ENCODE data around the gene GPATCH2L.

GPATCH2L gene

DNA sequence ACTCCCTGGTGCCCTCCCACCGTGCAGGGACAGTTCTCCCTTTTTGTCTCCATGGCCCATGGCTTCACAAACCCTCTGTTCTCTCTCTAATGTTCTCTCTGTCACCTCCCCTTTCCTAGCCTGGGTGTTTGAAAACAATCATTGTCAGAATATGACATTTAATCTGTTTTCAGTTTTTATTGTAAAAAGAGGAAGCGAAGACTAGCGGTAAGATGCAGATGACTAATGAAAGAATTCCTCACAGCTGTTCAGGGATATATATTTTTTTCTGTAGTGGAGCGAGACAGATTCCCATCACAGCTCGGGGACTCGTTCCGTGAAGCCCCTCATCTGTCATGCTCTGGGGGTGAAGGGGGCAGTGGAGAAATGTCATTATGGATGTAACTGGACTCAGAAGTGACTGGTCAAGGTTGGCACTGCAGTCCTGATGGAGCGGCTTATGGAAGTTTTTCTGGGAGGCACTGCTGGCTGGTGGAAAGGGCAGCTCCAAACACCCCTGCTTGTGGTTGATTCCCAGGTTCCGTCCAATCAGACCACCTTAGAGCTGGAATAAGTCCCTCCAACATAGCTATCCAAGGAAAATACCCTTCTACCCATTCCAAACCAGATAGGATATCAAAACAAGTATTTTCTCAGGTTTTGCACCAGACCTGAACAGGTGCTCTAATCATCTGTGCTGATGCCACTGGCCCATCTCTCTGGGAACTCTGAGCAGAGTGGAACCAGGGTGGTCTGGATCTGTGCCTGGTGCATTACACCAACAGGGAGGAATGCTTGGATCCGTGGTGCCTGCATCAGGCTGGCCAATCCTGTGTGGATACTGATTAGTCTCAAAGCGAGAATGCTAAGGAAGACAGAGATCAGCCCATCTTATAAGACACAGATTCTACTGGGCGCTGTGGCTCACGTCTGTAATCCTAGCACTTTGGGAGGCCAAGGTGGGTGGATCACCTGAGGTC lies 84.7 kb downstream of the GPATCH2L start:
- peak; percentile 70 for FAIRE-seq
- TF ChIP-seq TAF1 (IDR thresholded peaks at IDR 0.05; ENCODE audit: borderline replicate concordance, low read depth, low read length): no peak
- TF ChIP-seq POLR2A (IDR thresholded peaks at IDR 0.05; ENCODE audit: low read depth, low read length): no peak
- no peak for TF ChIP-seq POLR2AphosphoS5 (IDR thresholded peaks at IDR 0.05; ENCODE audit: low read depth, low read length)
- DNase-seq (ENCODE audit: insufficient read length): peak; percentile 19

DNA sequence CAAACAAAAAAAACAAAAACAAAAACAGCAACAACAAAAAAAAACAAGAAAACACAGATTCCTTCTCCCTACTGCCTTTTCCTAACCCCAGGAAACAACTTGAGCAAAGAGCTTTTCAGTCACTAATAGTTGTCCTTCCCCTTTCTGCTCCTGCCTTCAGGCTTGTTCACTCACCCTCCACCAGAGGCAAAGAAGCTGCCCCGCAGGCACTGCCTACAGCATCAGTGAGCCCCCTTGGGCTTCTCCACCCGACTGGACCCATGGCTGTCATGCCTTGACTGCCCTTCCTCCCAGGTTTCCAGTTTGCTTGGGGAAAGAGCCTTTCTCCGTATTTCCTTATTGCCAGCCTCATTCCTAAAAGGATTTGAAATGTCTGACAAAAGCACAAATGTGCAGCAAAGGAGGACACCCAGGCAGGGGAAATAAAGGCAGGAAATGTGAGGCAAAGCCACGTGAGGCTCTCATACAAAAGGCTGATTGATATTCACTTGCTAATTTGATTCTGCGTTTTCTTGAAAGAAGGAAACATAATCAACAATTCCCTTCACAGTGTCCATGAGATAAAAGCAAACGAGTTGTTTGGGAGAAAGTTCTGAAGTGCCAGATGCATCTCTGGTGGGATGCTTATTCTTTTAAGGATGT lies 85.7 kb downstream of the GPATCH2L start:
- no peak for FAIRE-seq
- TF ChIP-seq POLR2AphosphoS5 (IDR thresholded peaks at IDR 0.05; ENCODE audit: low read depth, low read length) (no peak), TAF1 (IDR thresholded peaks at IDR 0.05; ENCODE audit: borderline replicate concordance, low read depth, low read length) (no peak), POLR2A (IDR thresholded peaks at IDR 0.05; ENCODE audit: low read depth, low read length) (no peak)
- DNase-seq (ENCODE audit: insufficient read length): no peak

DNA sequence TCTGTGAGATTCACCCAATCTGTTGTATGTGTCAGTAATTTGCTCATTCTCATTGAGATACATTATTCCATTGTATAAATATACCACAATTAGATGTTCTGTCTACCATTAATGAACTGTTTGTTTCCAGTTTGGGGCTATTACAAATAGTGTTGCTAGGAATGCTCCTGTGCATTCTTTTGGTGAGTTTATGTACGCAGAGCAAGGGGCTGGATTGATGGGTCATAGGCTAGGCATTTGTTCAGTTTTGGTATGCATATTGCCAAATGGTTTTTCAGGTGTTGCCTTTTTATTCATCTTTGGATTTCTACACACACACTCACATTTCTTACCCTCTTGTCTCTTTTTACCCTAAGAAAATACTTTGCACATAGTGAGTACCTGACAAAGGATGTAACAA lies 93.4 kb downstream of the GPATCH2L start:
- FAIRE-seq (no peak), DNase-seq (ENCODE audit: insufficient read length) (no peak)
- TF ChIP-seq POLR2AphosphoS5 (IDR thresholded peaks at IDR 0.05; ENCODE audit: low read depth, low read length): no peak
- TF ChIP-seq TAF1 (IDR thresholded peaks at IDR 0.05; ENCODE audit: borderline replicate concordance, low read depth, low read length): no peak
- no peak for TF ChIP-seq POLR2A (IDR thresholded peaks at IDR 0.05; ENCODE audit: low read depth, low read length)

DNA sequence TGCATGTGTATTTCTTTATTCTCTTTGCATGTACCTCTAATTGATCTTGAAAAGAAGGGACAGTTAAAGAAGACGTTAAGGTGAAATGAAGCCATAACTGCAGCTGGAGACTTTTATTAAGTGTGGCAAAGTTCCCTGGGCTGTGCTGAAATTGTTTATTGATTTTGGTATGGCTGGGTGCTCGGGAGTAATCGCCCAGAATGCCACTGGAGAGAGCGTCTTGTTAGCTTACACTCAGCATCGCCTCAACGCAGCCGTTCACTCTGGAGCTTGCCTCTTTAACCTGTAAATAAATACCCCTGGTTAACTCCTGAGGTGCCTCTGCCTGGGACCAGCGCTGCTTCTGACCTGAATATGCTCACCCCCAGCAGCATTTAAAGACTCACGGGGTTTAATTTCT lies 98.6 kb downstream of the GPATCH2L start:
- DNase-seq (ENCODE audit: insufficient read length) (no peak), FAIRE-seq (no peak)
- no peak for TF ChIP-seq POLR2AphosphoS5 (IDR thresholded peaks at IDR 0.05; ENCODE audit: low read depth, low read length)
- TF ChIP-seq TAF1 (IDR thresholded peaks at IDR 0.05; ENCODE audit: borderline replicate concordance, low read depth, low read length): no peak
- no peak for TF ChIP-seq POLR2A (IDR thresholded peaks at IDR 0.05; ENCODE audit: low read depth, low read length)

DNA sequence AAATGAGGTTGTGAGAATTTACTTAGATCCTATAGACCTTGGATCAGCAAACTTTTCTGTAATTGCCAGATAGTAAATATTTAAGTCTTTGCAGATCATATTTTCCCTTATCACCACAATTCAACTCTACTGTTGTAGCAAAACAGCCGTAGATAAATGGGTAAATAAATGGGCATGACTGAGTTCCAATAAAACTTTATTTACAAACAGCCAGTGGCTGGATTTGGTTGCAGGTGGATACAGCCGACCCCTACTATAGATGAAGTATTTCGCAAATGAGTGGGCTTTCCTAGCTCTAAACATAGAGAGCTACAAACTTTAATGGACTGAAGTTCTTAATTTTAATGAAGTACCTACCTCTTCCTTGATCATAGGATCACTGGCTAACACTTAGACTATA lies 100.7 kb downstream of the GPATCH2L start:
- no peak for TF ChIP-seq POLR2AphosphoS5 (IDR thresholded peaks at IDR 0.05; ENCODE audit: low read depth, low read length)
- no peak for TF ChIP-seq TAF1 (IDR thresholded peaks at IDR 0.05; ENCODE audit: borderline replicate concordance, low read depth, low read length)
- TF ChIP-seq POLR2A (IDR thresholded peaks at IDR 0.05; ENCODE audit: low read depth, low read length): no peak
- FAIRE-seq (no peak), DNase-seq (ENCODE audit: insufficient read length) (no peak)

DNA sequence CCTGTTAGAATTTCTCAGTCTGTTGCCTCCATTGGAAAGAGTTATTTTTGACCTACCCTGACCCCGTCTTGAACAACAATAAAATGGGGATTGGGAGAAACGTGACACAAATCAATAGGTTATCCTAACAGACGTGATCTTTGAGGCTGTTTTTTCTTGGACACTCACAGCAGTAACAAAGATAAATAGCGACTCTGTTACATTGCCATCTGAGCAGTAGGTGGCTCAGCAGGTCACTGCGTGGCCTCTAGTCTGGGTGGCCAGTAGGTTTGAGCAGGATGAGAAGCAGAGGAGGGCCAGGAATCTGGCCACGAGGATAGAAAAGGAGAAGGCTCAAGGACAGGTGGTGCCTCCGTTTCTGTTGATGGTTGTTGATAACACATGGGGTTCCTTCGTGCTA lies 101.4 kb downstream of the GPATCH2L start:
- no peak for DNase-seq (ENCODE audit: insufficient read length)
- FAIRE-seq: no peak
- no peak for TF ChIP-seq POLR2A (IDR thresholded peaks at IDR 0.05; ENCODE audit: low read depth, low read length)
- TF ChIP-seq TAF1 (IDR thresholded peaks at IDR 0.05; ENCODE audit: borderline replicate concordance, low read depth, low read length): no peak
- TF ChIP-seq POLR2AphosphoS5 (IDR thresholded peaks at IDR 0.05; ENCODE audit: low read depth, low read length): no peak

DNA sequence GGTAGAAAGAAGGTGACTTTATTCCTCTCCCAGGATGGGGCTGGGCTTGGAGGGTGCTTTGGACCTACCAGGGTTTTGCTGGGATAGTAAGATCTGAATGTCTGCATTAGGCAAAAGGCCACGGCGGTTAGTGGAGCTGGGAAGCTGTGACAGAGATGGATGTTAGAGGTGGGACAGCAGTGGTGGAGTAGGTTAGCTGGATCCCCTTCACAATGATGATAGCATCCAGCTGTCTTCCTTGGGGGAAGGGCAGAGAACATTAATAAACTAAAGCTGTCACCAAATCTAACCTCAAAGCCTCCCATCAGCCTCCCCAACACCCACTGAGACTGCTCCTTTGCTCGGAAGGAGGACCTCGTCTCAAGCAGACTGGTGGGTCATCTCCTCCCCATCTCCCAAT lies 104.8 kb downstream of the GPATCH2L start:
- TF ChIP-seq TAF1 (IDR thresholded peaks at IDR 0.05; ENCODE audit: borderline replicate concordance, low read depth, low read length) (no peak), POLR2A (IDR thresholded peaks at IDR 0.05; ENCODE audit: low read depth, low read length) (no peak), POLR2AphosphoS5 (IDR thresholded peaks at IDR 0.05; ENCODE audit: low read depth, low read length) (no peak)
- FAIRE-seq (no peak), DNase-seq (ENCODE audit: insufficient read length) (no peak)

DNA sequence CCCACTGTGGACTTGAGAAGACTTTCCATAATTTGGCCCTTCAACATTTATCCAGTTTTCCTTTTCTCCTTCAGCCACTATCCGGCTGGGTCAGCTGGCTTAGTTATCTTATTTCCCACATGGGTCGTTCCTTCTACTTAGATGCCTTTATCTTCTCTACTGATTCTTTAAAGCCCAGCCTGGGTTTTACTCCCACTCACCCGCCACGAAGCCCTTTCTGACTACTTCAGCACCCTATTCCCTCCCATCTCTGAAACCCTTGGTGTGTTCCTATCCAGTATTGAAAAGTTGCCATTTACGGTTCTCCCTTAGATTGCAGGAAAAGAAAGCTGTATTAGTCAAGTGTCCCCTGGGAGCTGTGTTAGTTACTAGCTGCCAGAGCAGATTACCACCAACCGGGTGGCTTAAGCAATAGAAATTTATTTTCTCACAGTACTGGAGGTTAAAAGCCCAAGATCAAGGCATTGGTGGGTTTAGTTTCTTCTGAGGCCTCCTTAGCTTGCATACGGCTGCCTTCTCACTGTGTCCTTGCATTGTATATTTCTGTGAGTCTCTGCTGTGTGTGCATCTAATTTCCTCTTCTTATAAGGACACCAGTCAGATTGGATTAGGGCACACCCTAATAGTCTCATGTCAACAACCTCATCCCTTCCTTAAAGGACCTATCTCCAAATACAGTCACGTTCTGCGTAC lies 105.5 kb downstream of the GPATCH2L start:
- TF ChIP-seq POLR2AphosphoS5 (IDR thresholded peaks at IDR 0.05; ENCODE audit: low read depth, low read length) (no peak), TAF1 (IDR thresholded peaks at IDR 0.05; ENCODE audit: borderline replicate concordance, low read depth, low read length) (no peak), POLR2A (IDR thresholded peaks at IDR 0.05; ENCODE audit: low read depth, low read length) (no peak)
- FAIRE-seq: no peak
- no peak for DNase-seq (ENCODE audit: insufficient read length)

DNA sequence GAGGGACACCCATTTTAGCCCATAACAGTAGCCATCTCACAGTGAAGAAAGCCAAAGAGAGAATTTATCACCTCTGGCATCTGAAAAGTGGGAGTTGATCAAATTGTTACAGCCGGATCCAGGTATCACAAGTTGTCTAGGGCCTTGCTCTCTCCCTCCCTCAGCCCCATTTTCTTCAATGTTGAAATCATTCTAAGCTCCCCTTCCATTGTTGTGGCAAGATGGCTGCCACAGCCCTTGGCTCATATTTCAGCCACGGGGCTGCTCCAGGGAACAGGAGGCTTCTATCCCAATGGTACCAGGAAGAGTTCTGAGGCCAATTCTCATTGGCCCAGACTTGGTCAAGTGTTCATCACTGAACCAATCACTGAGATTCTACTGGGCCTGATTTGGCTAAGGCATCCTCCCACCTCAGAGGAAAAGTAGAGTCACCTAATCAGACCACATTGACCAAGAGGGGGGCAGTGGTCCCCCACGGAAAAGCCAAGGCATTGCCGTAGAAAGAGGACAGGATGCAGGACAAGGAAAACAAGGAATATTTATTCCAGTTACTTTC lies 106.2 kb downstream of the GPATCH2L start:
- no peak for DNase-seq (ENCODE audit: insufficient read length)
- FAIRE-seq: no peak
- TF ChIP-seq POLR2A (IDR thresholded peaks at IDR 0.05; ENCODE audit: low read depth, low read length): no peak
- no peak for TF ChIP-seq TAF1 (IDR thresholded peaks at IDR 0.05; ENCODE audit: borderline replicate concordance, low read depth, low read length)
- no peak for TF ChIP-seq POLR2AphosphoS5 (IDR thresholded peaks at IDR 0.05; ENCODE audit: low read depth, low read length)

DNA sequence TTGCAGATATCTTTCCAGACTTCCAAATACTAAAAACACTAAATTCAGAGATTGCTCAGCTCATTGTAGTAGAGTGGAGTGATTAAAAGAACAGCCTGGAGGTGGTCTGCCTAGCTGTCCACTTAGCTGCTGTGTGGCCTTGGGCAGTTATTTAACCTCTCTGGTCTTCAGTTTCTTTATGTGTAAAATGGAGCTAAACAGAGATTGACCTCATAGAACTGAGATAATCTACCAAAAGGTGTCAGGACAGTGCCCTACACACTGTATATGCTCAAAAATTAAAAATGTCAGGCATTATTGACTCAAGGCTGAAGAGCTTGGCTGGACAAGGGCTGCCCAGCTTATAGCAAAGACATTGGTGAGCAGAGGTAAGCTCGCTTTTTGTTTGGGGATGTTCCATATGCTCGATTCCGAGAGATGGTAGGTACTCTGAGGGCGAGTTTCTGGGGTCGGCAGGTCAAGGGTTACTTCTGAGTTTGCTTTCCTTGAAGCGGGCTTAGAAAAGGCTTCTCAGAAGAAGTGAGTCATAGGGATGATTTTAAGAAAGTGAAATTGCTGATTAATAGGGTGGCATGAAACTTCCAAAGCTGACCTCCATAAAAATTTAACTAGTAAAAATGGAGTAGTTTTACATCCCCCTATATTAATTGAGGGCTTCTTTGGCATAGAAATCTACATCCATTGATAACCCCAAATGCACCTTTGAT lies 107.5 kb downstream of the GPATCH2L start:
- TF ChIP-seq POLR2A (IDR thresholded peaks at IDR 0.05; ENCODE audit: low read depth, low read length): no peak
- TF ChIP-seq POLR2AphosphoS5 (IDR thresholded peaks at IDR 0.05; ENCODE audit: low read depth, low read length): no peak
- TF ChIP-seq TAF1 (IDR thresholded peaks at IDR 0.05; ENCODE audit: borderline replicate concordance, low read depth, low read length): no peak
- DNase-seq (ENCODE audit: insufficient read length): no peak
- no peak for FAIRE-seq

Measured in GM12892 (cell line).